GM12878 (cell line): ENCODE measurements around the gene SSBP3. TPM values are rescaled to one million over a fixed set of nuclear protein-coding genes. Genes with fewer than 3 reads are reported as not detected.

Experiments used
- ATAC-seq: fragments of 200-7000 bp; cut with Tn5 transposase; 3 replicates; pipeline ENCODE4 v1.9.1; 2020; ENCODE audit warnings: mild to moderate bottlenecking, moderate library complexity
- BruUV-seq: library from RNA; stranded (reverse); fragments of 400-500 nt; replicated peaks from 2 replicates; lab custom pipeline; 2021; lab: Mats Ljungman, UMichigan
- CTCF ChIA-PET: fragments of 300-600 bp; sonication (Branson Sonifier 250); formaldehyde crosslinking; extraction: SDS; loops from one replicate; lab custom pipeline; 2021; ENCODE audit warnings: inconsistent platforms; lab: Yijun Ruan, JAX
- POLR2A ChIA-PET: fragments of 350-600 bp; formaldehyde crosslinking; extraction: SDS; loops from one replicate; lab custom pipeline; 2021; ENCODE audit warnings: inconsistent platforms; lab: Charles Lee
- RAD21 ChIA-PET: fragments of 300-600 bp; sonication (Branson Sonifier 250); formaldehyde crosslinking; loops from one replicate; lab custom pipeline; 2023; ENCODE audit warnings: antibody characterized with exemption; ENCODE audit not compliant: unreplicated experiment; lab: Charles Lee
- SMC1A ChIA-PET: fragments of 300-600 bp; sonication (Branson Sonifier 250); formaldehyde crosslinking; loops from one replicate; lab custom pipeline; 2023; ENCODE audit not compliant: unreplicated experiment, uncharacterized antibody; lab: Charles Lee
- DNase-seq: peaks from one replicate; pipeline ENCODE4 v3.0.0-alpha.2; 2011; ENCODE audit warnings: low read depth, low spot score
- FAIRE-seq: peaks from 3 replicates; lab custom pipeline; 2011; peaks lifted over from hg19 to GRCh38; lab: Jason Lieb, UNC
- H2AFZ ChIP-seq: 2 replicates; pipeline ENCODE4 v1.6.0; 2011; ENCODE audit warnings: low read depth, low read length, control low read depth; ENCODE audit not compliant: control insufficient read depth
- H3K27ac ChIP-seq: 2 replicates; pipeline ENCODE4 v1.5.1; 2011; ENCODE audit warnings: control low read depth; ENCODE audit not compliant: control insufficient read depth, insufficient read depth
- H3K27me3 ChIP-seq, 2 experiments: replicated peaks in 1 of 2; 2 replicates each; pipeline versions ENCODE4 v1.6.0 to v1.6.1; 2011; ENCODE audit warnings: low read length in 1 of 2; ENCODE audit not compliant: control insufficient read depth in 2 of 2, insufficient read depth in 2 of 2
- H3K36me3 ChIP-seq, 2 experiments: 2 replicates each; pipeline ENCODE4 v1.5.1; 2011; ENCODE audit warnings: low read length in 1 of 2; ENCODE audit not compliant: control insufficient read depth in 2 of 2, insufficient read depth in 2 of 2
- H3K4me1 ChIP-seq: 2 replicates; pipeline ENCODE4 v1.6.1; 2011; ENCODE audit warnings: mild to moderate bottlenecking, low read length, moderate library complexity, mixed read lengths; ENCODE audit not compliant: control insufficient read depth, insufficient read depth
- H3K4me2 ChIP-seq: 2 replicates; pipeline ENCODE4 v1.6.0; 2011; ENCODE audit warnings: control low read depth; ENCODE audit not compliant: control insufficient read depth, insufficient read depth
- H3K4me3 ChIP-seq: fragments of 200-600 bp; sonication (generic); 2 replicates; pipeline ENCODE4 v1.5.1; 2016
- H3K79me2 ChIP-seq: 2 replicates; pipeline ENCODE4 v1.6.0; 2011; ENCODE audit warnings: low read length; ENCODE audit not compliant: control insufficient read depth, insufficient read depth
- H3K9ac ChIP-seq: 2 replicates; pipeline ENCODE4 v1.8.0; 2011; ENCODE audit warnings: low read length, control low read depth, mixed read lengths; ENCODE audit not compliant: control insufficient read depth, insufficient read depth
- H3K9me3 ChIP-seq: replicated peaks from 3 replicates; pipeline ENCODE4 v1.5.1; 2011; ENCODE audit warnings: mild to moderate bottlenecking, low read length; ENCODE audit not compliant: control insufficient read depth, insufficient read depth
- H4K20me1 ChIP-seq: 2 replicates; pipeline ENCODE4 v1.6.0; 2011; ENCODE audit not compliant: control insufficient read depth, insufficient read depth
- ATF7 ChIP-seq: fragments of 450-650 bp; IDR thresholded peaks from 2 replicates; pipeline ENCODE4 v1.6.1; 2016; ENCODE audit warnings: low read depth, mild to moderate bottlenecking
- BCL11A ChIP-seq: IDR thresholded peaks from 2 replicates; pipeline ENCODE4 v1.6.1; 2011; ENCODE audit warnings: low read depth, low read length
- CEBPB ChIP-seq, 2 experiments: fragments of 150-350 bp in 1 of 2; IDR thresholded peaks; 2 replicates each; pipeline ENCODE4 v1.6.1; 2012 to 2014; ENCODE audit warnings: low read depth in 2 of 2, low read length in 2 of 2, borderline replicate concordance in 1 of 2, inconsistent platforms in 1 of 2
- CHD1 ChIP-seq: IDR thresholded peaks from 2 replicates; pipeline ENCODE4 v1.6.1; 2012; ENCODE audit warnings: low read depth, low read length, improper control_type of control experiment
- EGR1 ChIP-seq, 2 experiments: IDR thresholded peaks; 1 replicate in 1 of 2; 2 replicates in 1 of 2; pipeline ENCODE4 v1.6.1; 2011 to 2012; ENCODE audit warnings: low read depth in 2 of 2, low read length in 2 of 2, borderline replicate concordance in 1 of 2, mild to moderate bottlenecking in 1 of 2, moderate library complexity in 1 of 2
- ELK1 ChIP-seq: IDR thresholded peaks from 2 replicates; pipeline ENCODE4 v1.6.1; 2012; ENCODE audit warnings: low read depth, low read length, improper control_type of control experiment
- IRF5 ChIP-seq: fragments of 450-650 bp; IDR thresholded peaks from 2 replicates; pipeline ENCODE4 v1.6.1; 2017; ENCODE audit warnings: borderline replicate concordance
- MYC ChIP-seq: IDR thresholded peaks from 2 replicates; pipeline ENCODE4 v1.6.1; 2011; ENCODE audit warnings: mild to moderate bottlenecking, low read length, moderate library complexity, inconsistent platforms; ENCODE audit not compliant: insufficient read depth, insufficient replicate concordance, insufficient read length, severe bottlenecking
- RFX5 ChIP-seq: IDR thresholded peaks from 2 replicates; pipeline ENCODE4 v1.6.1; 2011; ENCODE audit warnings: low read depth, low read length, improper control_type of control experiment
- SIN3A ChIP-seq: IDR thresholded peaks from 2 replicates; pipeline ENCODE4 v1.6.1; 2012; ENCODE audit warnings: low read depth, low read length, improper control_type of control experiment
- YBX1 ChIP-seq: fragments of 450-650 bp; IDR thresholded peaks from 2 replicates; pipeline ENCODE4 v1.6.1; 2016; ENCODE audit warnings: antibody characterized with exemption
- ZNF622 ChIP-seq: fragments of 450-650 bp; IDR thresholded peaks from 2 replicates; pipeline ENCODE4 v1.6.1; 2017; ENCODE audit warnings: mild to moderate bottlenecking, inconsistent platforms
- WGBS: methylation state at CpG from one replicate; pipeline ENCODE4 v1.1.6; 2016; ENCODE audit warnings: low lambda C conversion rate; ENCODE audit not compliant: insufficient replicate concordance, insufficient coverage; ENCODE audit errors: missing lambda C conversion rate; 5-methylcytosine and 5-hydroxymethylcytosine counted together
- in situ Hi-C: fragments of 300-500 bp; cut with MboI; formaldehyde crosslinking; loops from 9 replicates; pipeline ENCODE4 v1.14.3; 2018; ENCODE audit warnings: mixed read lengths
- intact Hi-C: fragments of 100-400 bp; cut with micrococcal nuclease; formaldehyde crosslinking; loops from one replicate; pipeline ENCODE4 v1.14.2; 2022; ENCODE audit not compliant: unreplicated experiment
- polyA plus RNA-seq, 11 experiments: library from polyadenylated mRNA; depleted of rRNA in 4 of 11; unstranded in 6 of 11; stranded (reverse) in 5 of 11; fragments of >200 nt; fragmentation: Nextera tagmentation in 4 of 11; fragmentation: Illumina TruSeq in 1 of 11; extraction: Ambion mirVana in 4 of 11; extraction: Trizol in 1 of 11; gene quantifications; 1 replicate in 1 of 11; 2 replicates in 10 of 11; pipeline versions ENCODE4 v1.2.1 to v1.2.3, GENCODE V29; 2011 to 2016; ENCODE audit warnings: inconsistent platforms in 2 of 11, missing spikeins in 2 of 11, low read depth in 1 of 11
- total RNA-seq, 4 experiments: library from RNA; depleted of rRNA in 3 of 4; stranded (reverse); fragments of >200 nt in 3 of 4; fragmentation: Illumina TruSeq in 1 of 4; extraction: Trizol in 1 of 4; gene quantifications; 2 replicates each; pipeline versions ENCODE4 v1.2.1 to v1.2.3, GENCODE V29; 2013 to 2021
- TF ChIP-seq, protein P1 (sequence below): IDR thresholded peaks from 2 replicates; pipeline ENCODE4 v1.6.1; 2012; ENCODE audit warnings: improper control_type of control experiment, low read depth, low read length; ENCODE audit not compliant: insufficient replicate concordance
- TF ChIP-seq, protein P2 (sequence below): fragments of 450-650 bp; formaldehyde crosslinking; IDR thresholded peaks from 2 replicates; pipeline ENCODE4 v1.4.0; 2020; ENCODE audit warnings: mild to moderate bottlenecking, moderate library complexity

Gene SSBP3
- total and polyA plus RNA-seq, 10 of the 15 experiments (the other 5 are each of a cell fraction or from before 2014, with no cell fraction given), result 4.1 to 51.7 (median 17.1) TPM

- H3K9me3 ChIP-seq, result no peaks in the 10 kb centered on the region
- ChIA-PET POLR2A (no interaction called here), SMC1A (no interaction called here), CTCF (no interaction called here), RAD21 (no interaction called here)
- peaks cover 6% of the 10 kb centered on the region for H3K79me2 ChIP-seq
- H3K9ac ChIP-seq, result no peak overlapping the region
- H3K27ac ChIP-seq, result no peak overlapping the region
- H3K4me1 ChIP-seq, result peaks cover 21% of the 10 kb centered on the region
- no peak for DNase-seq
- no peaks in the 10 kb centered on the region for H3K36me3 ChIP-seq
- H3K27me3 ChIP-seq, result no peaks in the 10 kb centered on the region
- intact Hi-C loops, result no loop called here
- 96% methylated on average over 7 of the region's 7 CpGs for WGBS
- no TSS peak for BruUV-seq
- H3K4me3 ChIP-seq, result no peak overlapping the region
- H4K20me1 ChIP-seq, result no peaks in the 10 kb centered on the region
- no peak overlapping the region for H2AFZ ChIP-seq
- no peak for ATAC-seq
- no peak overlapping the region for H3K4me2 ChIP-seq
- FAIRE-seq, result no peak
- in situ Hi-C loops, result no loop called here
- TF ChIP-seq, protein P1, sequence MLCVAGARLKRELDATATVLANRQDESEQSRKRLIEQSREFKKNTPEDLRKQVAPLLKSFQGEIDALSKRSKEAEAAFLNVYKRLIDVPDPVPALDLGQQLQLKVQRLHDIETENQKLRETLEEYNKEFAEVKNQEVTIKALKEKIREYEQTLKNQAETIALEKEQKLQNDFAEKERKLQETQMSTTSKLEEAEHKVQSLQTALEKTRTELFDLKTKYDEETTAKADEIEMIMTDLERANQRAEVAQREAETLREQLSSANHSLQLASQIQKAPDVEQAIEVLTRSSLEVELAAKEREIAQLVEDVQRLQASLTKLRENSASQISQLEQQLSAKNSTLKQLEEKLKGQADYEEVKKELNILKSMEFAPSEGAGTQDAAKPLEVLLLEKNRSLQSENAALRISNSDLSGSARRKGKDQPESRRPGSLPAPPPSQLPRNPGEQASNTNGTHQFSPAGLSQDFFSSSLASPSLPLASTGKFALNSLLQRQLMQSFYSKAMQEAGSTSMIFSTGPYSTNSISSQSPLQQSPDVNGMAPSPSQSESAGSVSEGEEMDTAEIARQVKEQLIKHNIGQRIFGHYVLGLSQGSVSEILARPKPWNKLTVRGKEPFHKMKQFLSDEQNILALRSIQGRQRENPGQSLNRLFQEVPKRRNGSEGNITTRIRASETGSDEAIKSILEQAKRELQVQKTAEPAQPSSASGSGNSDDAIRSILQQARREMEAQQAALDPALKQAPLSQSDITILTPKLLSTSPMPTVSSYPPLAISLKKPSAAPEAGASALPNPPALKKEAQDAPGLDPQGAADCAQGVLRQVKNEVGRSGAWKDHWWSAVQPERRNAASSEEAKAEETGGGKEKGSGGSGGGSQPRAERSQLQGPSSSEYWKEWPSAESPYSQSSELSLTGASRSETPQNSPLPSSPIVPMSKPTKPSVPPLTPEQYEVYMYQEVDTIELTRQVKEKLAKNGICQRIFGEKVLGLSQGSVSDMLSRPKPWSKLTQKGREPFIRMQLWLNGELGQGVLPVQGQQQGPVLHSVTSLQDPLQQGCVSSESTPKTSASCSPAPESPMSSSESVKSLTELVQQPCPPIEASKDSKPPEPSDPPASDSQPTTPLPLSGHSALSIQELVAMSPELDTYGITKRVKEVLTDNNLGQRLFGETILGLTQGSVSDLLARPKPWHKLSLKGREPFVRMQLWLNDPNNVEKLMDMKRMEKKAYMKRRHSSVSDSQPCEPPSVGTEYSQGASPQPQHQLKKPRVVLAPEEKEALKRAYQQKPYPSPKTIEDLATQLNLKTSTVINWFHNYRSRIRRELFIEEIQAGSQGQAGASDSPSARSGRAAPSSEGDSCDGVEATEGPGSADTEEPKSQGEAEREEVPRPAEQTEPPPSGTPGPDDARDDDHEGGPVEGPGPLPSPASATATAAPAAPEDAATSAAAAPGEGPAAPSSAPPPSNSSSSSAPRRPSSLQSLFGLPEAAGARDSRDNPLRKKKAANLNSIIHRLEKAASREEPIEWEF, result no peak
- TF ChIP-seq RFX5 (no peak), IRF5 (no peak), BCL11A (no peak), MYC (no peak), ELK1 (no peak), YBX1 (no peak), CHD1 (no peak), EGR1 (IDR thresholded peaks at IDR 0.05; ENCODE audit: borderline replicate concordance in 1 of 2, low read depth in 2 of 2, low read length in 2 of 2) (no peak), SIN3A (no peak), CEBPB (IDR thresholded peaks at IDR 0.05; ENCODE audit: borderline replicate concordance in 1 of 2, low read depth in 2 of 2, low read length in 2 of 2) (no peak), ATF7 (no peak), ZNF622 (no peak)
- TF ChIP-seq, protein P2, sequence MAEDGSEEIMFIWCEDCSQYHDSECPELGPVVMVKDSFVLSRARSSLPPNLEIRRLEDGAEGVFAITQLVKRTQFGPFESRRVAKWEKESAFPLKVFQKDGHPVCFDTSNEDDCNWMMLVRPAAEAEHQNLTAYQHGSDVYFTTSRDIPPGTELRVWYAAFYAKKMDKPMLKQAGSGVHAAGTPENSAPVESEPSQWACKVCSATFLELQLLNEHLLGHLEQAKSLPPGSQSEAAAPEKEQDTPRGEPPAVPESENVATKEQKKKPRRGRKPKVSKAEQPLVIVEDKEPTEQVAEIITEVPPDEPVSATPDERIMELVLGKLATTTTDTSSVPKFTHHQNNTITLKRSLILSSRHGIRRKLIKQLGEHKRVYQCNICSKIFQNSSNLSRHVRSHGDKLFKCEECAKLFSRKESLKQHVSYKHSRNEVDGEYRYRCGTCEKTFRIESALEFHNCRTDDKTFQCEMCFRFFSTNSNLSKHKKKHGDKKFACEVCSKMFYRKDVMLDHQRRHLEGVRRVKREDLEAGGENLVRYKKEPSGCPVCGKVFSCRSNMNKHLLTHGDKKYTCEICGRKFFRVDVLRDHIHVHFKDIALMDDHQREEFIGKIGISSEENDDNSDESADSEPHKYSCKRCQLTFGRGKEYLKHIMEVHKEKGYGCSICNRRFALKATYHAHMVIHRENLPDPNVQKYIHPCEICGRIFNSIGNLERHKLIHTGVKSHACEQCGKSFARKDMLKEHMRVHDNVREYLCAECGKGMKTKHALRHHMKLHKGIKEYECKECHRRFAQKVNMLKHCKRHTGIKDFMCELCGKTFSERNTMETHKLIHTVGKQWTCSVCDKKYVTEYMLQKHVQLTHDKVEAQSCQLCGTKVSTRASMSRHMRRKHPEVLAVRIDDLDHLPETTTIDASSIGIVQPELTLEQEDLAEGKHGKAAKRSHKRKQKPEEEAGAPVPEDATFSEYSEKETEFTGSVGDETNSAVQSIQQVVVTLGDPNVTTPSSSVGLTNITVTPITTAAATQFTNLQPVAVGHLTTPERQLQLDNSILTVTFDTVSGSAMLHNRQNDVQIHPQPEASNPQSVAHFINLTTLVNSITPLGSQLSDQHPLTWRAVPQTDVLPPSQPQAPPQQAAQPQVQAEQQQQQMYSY (CRISPR knock-in tag), result no peak
These were observed 40.8 kb downstream of the SSBP3 start for GRCh38 chr1:54365398-54365797.
